Breast epithelium (tissue), 4 donors: ENCODE data around the gene TAS2R39. TPM values are rescaled to one million over a fixed set of nuclear protein-coding genes. Genes with fewer than 3 reads are reported as not detected.
"Not testable (repeated sequence)": the region's sequence is repeated elsewhere in the genome, so short reads cannot be mapped to it uniquely, and the experiment has no call there.

ENCODE experiments used
- DNase-seq, 2 donors: peaks; one replicate each; pipeline ENCODE4 v3.0.0-alpha.2; 2019; ENCODE audit warnings: low spot score in 2 of 2
- H3K27ac ChIP-seq, 2 donors: fragments of 200-600 bp; sonication (generic) in 1 of 2; one replicate each; pipeline ENCODE4 v1.5.1; 2016 to 2019; ENCODE audit warnings: mild to moderate bottlenecking in 1 of 2
- H3K27me3 ChIP-seq, 2 donors: fragments of 200-600 bp; sonication (generic) in 1 of 2; one replicate each; pipeline versions ENCODE4 v1.5.1 to v1.6.0; 2017 to 2019; ENCODE audit warnings: control low read depth in 1 of 2, mild to moderate bottlenecking in 1 of 2
- H3K36me3 ChIP-seq: fragments of 200-600 bp; one replicate; pipeline ENCODE4 v1.5.1; 2019
- H3K4me1 ChIP-seq, 2 donors: fragments of 200-600 bp; sonication (generic); one replicate each; pipeline ENCODE4 v1.5.1; 2016 to 2019; ENCODE audit warnings: control low read depth in 1 of 2
- H3K4me3 ChIP-seq, 3 donors: fragments of 200-600 bp; sonication (generic); 1 replicate in 2 of 3; 2 replicates in 1 of 3; pipeline ENCODE4 v1.5.1; 2016 to 2019; ENCODE audit warnings: mild to moderate bottlenecking in 3 of 3, moderate library complexity in 2 of 3
- H3K9me3 ChIP-seq, 2 donors: fragments of 200-600 bp; sonication (generic) in 1 of 2; one replicate each; pipeline ENCODE4 v1.5.1; 2016 to 2019; ENCODE audit warnings: control low read depth in 1 of 2
- CTCF ChIP-seq, 3 donors: fragments of 450-650 bp; IDR thresholded peaks; one replicate each; pipeline ENCODE4 v1.5.1; 2016 to 2017; ENCODE audit warnings: antibody characterized with exemption in 3 of 3, mild to moderate bottlenecking in 3 of 3, moderate library complexity in 3 of 3
- POLR2A ChIP-seq: fragments of 450-650 bp; IDR thresholded peaks from one replicate; pipeline ENCODE4 v1.6.1; 2016; ENCODE audit warnings: antibody characterized with exemption, mild to moderate bottlenecking, moderate library complexity
- POLR2AphosphoS5 ChIP-seq, 3 donors: sonication (generic); formaldehyde crosslinking; IDR thresholded peaks; one replicate each; pipeline ENCODE4 v1.6.1; 2017; ENCODE audit warnings: antibody characterized with exemption in 3 of 3
- intact Hi-C: fragments of 100-400 bp; cut with DNase I; formaldehyde crosslinking; loops from one replicate; pipeline ENCODE4 v1.15.1; 2023; ENCODE audit warnings: low total_unique reads
- total RNA-seq, 3 donors: library from RNA; depleted of rRNA; stranded (reverse); fragments of >200 nt; gene quantifications; one replicate each; pipeline ENCODE4 v1.1.0, GENCODE V29; 2016

Gene TAS2R39
- total RNA-seq, 3 donors from 2014 or later, result not detected

- Histone ChIP-seq H3K27ac (peak overlapping the region; percentile 78 to 84), H3K27me3 (no peaks in the 10 kb centered on the region), H3K36me3 (no peaks in the 10 kb centered on the region), H3K4me1 (no peaks in the 10 kb centered on the region), H3K4me3 (peak overlapping the region in 1 of 3 donors; percentile 30), H3K9me3 (no peaks in the 10 kb centered on the region)
- intact Hi-C loops, result no loop called here
- no peak for TF ChIP-seq CTCF (IDR thresholded peaks at IDR 0.05)
- TF ChIP-seq POLR2AphosphoS5 (IDR thresholded peaks at IDR 0.05), result no peak
- TF ChIP-seq POLR2A, result no peak
- DNase-seq, result peak in 1 of 2 donors; percentile 34
These were observed 11.5 kb upstream of the TAS2R39 start for GRCh38 chr7:143171697-143172096.

GRCh38 chr7:143172354-143172753 lies 10.9 kb upstream of the TAS2R39 start:
- intact Hi-C loops, result no loop called here
- peak; percentile 79 to 80 for DNase-seq
- TF ChIP-seq CTCF (IDR thresholded peaks at IDR 0.05) (no peak), POLR2AphosphoS5 (IDR thresholded peaks at IDR 0.05) (no peak), POLR2A (no peak)
- no peaks in the 10 kb centered on the region for H3K4me1 ChIP-seq
- H3K4me3 ChIP-seq, result peak overlapping the region in 2 of 3 donors; percentile 23 to 30
- H3K9me3 ChIP-seq, result no peaks in the 10 kb centered on the region
- H3K36me3 ChIP-seq, result no peaks in the 10 kb centered on the region
- peak overlapping the region; percentile 4 to 71 for H3K27ac ChIP-seq
- H3K27me3 ChIP-seq, result no peaks in the 10 kb centered on the region

GRCh38 chr7:143176128-143176527 lies 7.1 kb upstream of the TAS2R39 start:
- TF ChIP-seq POLR2AphosphoS5 (IDR thresholded peaks at IDR 0.05), result no peak
- TF ChIP-seq CTCF (IDR thresholded peaks at IDR 0.05), result no peak
- no peak for TF ChIP-seq POLR2A

GRCh38 chr7:143177374-143178119 lies 5.7 kb upstream of the TAS2R39 start:
- no peak overlapping the region for H3K4me3 ChIP-seq
- intact Hi-C loops, result no loop called here
- no peak for DNase-seq

More at GRCh38 chr7:143176128-143176527, 7.1 kb upstream of the TAS2R39 start:
- Histone ChIP-seq H3K4me3 (no peak overlapping the region), H3K27me3 (no peaks in the 10 kb centered on the region), H3K27ac (no peak overlapping the region), H3K4me1 (no peaks in the 10 kb centered on the region), H3K36me3 (no peaks in the 10 kb centered on the region), H3K9me3 (peaks cover 6 to 15% of the 10 kb centered on the region in 2 donors)
- intact Hi-C loops, result no loop called here
- DNase-seq, result no peak

GRCh38 chr7:143180771-143181170 lies 2.4 kb upstream of the TAS2R39 start:
- DNase-seq, H3K27me3 ChIP-seq, H3K36me3 ChIP-seq, H3K4me1 ChIP-seq, H3K4me3 ChIP-seq, intact Hi-C loops, H3K27ac ChIP-seq: not testable (repeated sequence)
- H3K9me3 ChIP-seq, result peaks cover 6 to 15% of the 10 kb centered on the region in 2 donors

More at GRCh38 chr7:143177374-143178119, 5.7 kb upstream of the TAS2R39 start:
- Histone ChIP-seq H3K27ac (no peak overlapping the region), H3K36me3 (no peaks in the 10 kb centered on the region), H3K4me1 (no peaks in the 10 kb centered on the region), H3K9me3 (peaks cover 6 to 15% of the 10 kb centered on the region in 2 donors), H3K27me3 (no peaks in the 10 kb centered on the region)
- TF ChIP-seq POLR2AphosphoS5 (IDR thresholded peaks at IDR 0.05), result no peak
- TF ChIP-seq CTCF (IDR thresholded peaks at IDR 0.05), result no peak
- no peak for TF ChIP-seq POLR2A
